LNCAP (cell line): ENCODE data around the gene NOB1.

ENCODE experiments used
- TF ChIP-seq, protein P1 (sequence below): fragments of 450-650 bp; IDR thresholded peaks from 2 replicates; pipeline ENCODE4 v1.5.1; 2017; ENCODE audit warnings: mild to moderate bottlenecking

Gene NOB1

DNA sequence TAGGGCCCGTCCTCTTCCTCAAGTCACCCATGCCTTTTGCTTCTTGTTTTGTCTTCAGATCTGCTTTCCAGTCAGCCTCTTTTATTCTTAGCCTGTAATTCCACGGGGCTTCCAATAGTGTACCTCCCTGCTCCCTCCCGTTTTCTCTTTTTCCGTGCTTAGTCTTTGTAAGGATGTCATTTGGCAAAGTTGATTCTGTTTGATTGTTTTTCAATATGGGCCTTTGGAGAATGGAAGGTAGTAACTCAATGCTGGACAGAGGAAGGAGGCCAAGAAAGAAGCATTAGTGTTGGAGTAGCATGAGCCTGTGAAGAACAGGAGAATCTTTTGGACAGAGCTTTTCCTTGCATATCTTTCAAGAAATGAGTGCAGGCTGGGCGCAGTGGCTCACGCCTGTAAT lies 13.9 kb upstream of the NOB1 start:
- TF ChIP-seq, protein P1, sequence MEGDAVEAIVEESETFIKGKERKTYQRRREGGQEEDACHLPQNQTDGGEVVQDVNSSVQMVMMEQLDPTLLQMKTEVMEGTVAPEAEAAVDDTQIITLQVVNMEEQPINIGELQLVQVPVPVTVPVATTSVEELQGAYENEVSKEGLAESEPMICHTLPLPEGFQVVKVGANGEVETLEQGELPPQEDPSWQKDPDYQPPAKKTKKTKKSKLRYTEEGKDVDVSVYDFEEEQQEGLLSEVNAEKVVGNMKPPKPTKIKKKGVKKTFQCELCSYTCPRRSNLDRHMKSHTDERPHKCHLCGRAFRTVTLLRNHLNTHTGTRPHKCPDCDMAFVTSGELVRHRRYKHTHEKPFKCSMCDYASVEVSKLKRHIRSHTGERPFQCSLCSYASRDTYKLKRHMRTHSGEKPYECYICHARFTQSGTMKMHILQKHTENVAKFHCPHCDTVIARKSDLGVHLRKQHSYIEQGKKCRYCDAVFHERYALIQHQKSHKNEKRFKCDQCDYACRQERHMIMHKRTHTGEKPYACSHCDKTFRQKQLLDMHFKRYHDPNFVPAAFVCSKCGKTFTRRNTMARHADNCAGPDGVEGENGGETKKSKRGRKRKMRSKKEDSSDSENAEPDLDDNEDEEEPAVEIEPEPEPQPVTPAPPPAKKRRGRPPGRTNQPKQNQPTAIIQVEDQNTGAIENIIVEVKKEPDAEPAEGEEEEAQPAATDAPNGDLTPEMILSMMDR, result no peak

DNA sequence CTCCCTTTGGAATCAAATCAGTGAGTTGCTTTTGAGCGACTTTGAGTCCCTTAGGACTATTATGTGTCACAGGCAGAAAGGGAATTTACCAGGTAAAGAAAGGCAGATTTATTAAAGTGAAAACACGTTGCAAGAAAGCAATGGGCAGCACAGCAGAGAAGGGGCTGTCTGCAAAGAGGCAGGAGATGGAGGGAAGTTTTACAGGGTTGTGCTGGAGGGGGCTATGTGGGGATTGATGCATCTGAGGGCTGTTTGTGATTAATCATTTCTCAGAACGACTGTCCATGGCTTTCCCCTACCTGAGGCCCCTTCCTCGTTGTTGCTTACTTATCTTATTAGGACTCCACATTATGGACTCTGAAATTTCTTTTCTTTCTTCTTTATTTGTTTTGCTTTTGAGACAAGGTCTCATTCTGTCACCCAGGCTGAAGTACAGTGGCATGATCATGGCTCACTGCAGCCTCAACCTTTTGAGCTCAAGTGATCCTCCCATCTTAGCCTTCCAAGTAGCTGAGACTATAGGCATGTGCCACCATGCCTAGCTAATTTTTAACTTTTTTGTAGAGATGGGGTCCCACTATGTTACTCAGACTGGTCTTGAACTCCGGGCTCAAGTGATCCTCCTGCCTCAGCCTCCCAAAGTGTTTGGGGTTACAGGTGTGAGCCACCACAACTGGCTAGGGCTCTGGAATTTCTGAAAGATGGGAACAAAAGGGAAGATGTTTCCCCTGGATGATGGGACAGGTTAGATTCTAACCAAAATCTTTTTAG lies 12.9 kb upstream of the NOB1 start:
- TF ChIP-seq, protein P1, result no peak

DNA sequence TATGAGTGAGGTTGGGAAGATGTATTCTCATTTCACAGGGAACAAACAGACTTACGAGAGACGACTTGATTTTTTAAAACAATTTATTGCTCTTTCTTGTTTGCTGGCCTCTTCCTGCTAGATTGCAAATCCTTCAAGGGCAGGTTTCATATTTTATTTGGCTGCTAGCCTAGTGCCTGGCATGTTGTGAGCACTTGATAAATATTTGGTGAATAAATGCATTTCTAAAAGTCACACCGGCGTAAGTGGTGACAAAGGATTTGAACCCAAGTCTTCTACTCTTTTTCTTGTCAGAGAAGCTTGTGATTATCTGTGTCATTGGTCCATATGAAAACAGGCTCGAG lies 8.8 kb upstream of the NOB1 start:
- TF ChIP-seq, protein P1, result no peak

DNA sequence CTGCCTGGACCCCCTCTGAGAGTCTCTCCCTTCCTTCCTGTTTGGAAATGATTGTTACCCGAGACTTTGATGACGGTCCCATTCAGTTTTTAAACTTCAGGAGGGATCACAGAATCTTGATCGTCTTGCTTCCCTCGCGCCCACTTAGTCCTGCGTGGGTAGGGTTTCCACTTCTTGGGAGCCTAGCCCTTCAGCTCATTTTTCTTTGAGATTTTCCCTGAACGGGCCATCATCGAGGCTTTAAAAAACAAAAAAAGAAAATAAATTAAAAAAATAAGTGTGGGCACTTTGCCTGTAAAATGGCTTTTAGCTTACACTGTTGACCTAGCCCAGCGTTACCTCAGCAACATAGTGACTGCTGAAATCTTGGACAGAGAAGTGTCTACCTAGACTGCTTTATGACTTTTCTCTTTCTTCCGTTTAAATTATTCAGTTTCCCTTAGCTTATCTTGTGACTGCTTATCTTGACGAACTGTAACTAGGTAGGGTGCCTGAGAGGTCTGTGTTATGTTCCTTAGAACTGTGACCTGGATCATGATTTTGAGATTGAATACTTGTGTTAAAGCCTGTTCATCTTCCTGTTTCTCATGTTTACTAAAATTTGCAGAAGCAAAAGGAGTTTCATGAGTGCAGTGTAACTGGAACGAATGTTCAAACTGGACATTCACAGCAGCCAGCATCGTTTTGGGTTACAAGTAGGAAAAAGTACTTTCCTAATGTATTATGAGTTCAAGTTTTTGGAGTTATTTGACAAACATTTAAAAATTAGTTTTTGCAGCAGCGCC lies 8.3 kb upstream of the NOB1 start:
- TF ChIP-seq, protein P1, result no peak

DNA sequence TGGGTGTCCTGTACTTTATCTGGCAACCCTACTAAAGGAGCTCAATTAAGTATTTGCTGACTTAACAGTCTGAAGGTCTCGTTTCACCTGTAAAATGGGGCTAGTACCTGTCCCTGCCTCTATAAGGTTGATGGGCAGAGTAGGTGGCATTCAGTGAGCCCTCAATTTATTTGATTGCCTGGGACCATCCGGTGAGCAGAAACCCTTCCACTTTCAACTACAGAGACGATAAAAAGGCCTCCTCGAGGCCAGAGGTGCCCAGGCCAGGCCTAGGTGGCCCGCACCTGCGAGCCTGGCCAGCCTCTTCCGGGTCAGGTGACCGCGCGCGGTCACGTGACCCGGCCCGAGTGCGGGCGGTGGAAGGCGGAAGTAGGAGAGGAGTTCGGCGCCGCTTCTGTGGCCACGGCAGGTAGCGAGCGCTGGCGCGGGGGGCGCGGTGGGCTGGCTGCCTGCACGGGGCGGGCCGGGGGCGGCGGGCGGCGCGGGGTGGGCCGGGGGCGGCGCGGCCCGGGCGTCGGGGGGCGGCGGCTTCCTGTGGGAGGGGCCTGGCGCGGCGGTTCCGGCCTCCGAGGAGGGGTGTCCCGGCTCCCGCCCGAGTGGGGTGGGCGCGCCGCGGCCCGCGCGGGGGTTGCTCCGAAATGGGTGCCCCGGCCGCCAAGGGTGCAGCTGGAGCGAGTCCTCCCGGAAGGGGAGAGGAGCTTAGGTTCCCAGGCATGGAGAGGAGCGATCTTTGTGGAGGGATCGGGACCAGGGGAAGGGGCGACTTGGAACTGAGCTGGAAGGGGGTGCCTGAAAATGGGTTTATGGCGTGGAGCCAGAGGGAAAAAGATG lies 7.5 kb upstream of the NOB1 start, which contains the start of gene WWP2:
Gene WWP2, plus strand, starts transcription at position 350 of the 831 bp plus-strand sequence. CDS start 24,679 bp downstream, outside the sequence.
- TF ChIP-seq, protein P1, result no peak

DNA sequence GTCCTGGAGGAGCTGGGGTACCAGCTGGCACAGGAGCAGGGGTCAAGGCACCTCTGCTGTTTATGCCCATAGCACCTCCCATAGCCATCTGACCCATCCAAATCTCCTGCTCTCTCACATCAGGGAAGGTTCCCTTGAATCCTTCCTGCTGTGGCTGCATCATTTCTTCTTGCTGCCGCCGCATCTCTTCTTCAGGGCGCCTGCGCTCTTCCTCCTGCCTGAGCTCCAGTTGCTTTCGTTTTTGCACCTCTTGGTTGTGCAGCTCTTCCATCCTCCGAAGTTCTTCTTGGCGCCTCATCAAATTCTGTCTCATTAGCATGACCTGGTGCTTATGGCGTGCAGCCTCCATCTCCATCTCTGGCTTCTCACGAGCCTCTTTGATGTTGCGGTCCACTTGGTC lies 2.0 kb upstream of the NOB1 start:
- TF ChIP-seq, protein P1, result no peak

DNA sequence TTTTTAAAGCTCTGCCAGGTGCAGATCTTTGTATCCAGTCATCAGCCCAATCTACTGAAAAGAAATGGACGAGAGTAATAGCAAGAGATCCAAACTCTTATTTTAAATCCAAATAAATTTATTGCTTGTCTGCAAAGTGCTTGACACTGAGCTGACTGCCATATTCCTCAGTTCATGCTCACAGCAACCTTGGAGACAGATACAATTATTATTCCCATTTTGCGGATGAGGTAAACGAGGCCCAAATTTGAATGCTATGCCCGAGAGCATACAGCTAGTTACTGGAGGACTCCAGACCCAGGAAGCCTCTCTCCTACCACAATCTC lies 620 bp downstream of the NOB1 start:
- TF ChIP-seq, protein P1, result no peak
